ENCODE data around the gene SLC13A3. TPM values are rescaled to one million over a fixed set of nuclear protein-coding genes. Genes with fewer than 3 reads are reported as not detected.
A peak's percentile ranks its signal among the peaks of the same experiment; 100 is the strongest.

Gene SLC13A3
- 6.0 and 9.1 TPM in 2 replicates for total RNA-seq (2021)
- Bru-seq, nascent RNA, result percentile 54 among the genes with signal in this experiment
- BruChase-seq, experiment 1, labeled RNA remaining after a 2-hour chase, result percentile 65 among the genes with signal in this experiment
- BruChase-seq, experiment 2, labeled RNA remaining after a 6-hour chase, result percentile 54 among the genes with signal in this experiment
- long read RNA-seq, partial matches to known transcripts, result 1 of 5 reads
- long read RNA-seq, other reads (novel, unspliced or antisense), result 4 of 5 reads

DNA sequence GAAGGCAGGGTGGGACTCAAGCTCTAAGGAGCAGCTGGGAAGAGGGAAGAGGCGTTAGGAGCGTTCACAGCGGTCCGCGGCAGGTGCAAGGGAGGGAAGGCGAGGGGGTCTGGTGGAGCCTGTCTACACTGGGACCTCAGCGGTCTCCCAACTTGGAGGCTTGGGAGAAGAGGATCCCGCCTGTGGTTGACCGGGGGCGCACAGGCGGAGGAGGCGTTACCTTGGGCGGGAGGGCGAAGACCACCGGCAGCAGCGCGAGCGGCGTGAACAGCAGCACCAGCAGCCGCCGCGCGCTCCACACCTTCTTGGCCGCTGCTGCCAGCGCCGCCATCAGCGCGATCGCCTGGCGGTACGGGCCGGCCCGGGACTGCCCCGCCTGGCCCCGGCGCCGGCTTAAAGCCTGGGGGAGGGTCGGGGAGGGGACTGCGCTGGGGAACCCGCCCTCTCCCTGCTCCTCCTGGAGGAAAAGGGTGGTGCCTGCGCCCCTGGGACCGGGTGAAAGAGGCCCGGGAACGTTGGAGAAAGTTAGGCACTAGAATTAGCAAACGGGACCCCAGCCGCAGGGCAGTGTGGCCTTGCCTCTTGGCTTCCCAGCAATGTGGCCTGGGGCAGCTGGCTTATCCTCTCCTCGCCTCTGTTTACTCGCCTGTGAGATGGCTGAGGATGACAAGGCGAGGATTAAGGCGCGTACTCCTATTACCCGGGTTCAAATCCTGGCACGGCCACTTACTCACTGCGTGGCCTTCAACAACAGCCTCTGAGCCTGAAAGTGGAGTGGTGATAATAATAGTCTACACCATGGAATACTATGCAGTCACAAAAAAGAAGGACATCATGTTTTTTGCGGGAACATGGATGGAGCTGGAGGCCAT, at the start of gene SLC13A3:
TSS of gene SLC13A3 (minus strand) at position 369 of the 872 bp plus-strand sequence. CDS start at position 331, 38 bp downstream.
- TF ChIP-seq CTCF (conservative IDR thresholded peaks at IDR 0.05) (no peak), EZH2 (IDR thresholded peaks at IDR 0.05; ENCODE audit: low read depth) (no peak)
- Histone ChIP-seq H3K4me3 (no peak within 1 kb of the TSS), H3K9me3 (ENCODE audit: insufficient read depth, low read depth) (no peaks in the 10 kb centered on the region), H3K9me2 (ENCODE audit: insufficient read depth) (no peaks in the 10 kb centered on the region), H2AFZ (no peak within 1 kb of the TSS), H3K4me2 (no peak within 1 kb of the TSS), H3K36me3 (ENCODE audit: low read depth) (no peaks in the 10 kb centered on the region), H4K20me1 (ENCODE audit: insufficient read depth) (no peaks in the 10 kb centered on the region), H3K27ac (no peak within 1 kb of the TSS), H3F3A (ENCODE audit: insufficient read depth, low read depth) (no peaks in the 10 kb centered on the region), H3K4me1 (replicated peaks; ENCODE audit: insufficient read depth) (no peaks in the 10 kb centered on the region), H3K79me2 (ENCODE audit: low read depth) (no peaks in the 10 kb centered on the region), H3K27me3 (ENCODE audit: insufficient read depth, low read depth) (no peaks in the 10 kb centered on the region)
- ChIA-PET CTCF (no interaction called here), POLR2A (ENCODE audit: unreplicated experiment) (interaction anchor here (0.7 kb wide), 1 partner anchor 14 kb away, joined by 3 read pairs; no protein-coding TSS in a partner anchor)
- no peak for DNase-seq
- intact Hi-C loops (cut with micrococcal nuclease; ENCODE audit: unreplicated experiment), result no loop called here
- no TSS peak for BruUV-seq (replicated peaks)

GRCh38 chr20:46701057-46701456, 49.8 kb upstream of the SLC13A3 start:
- no TSS peak for BruUV-seq (replicated peaks)
- peak in 1 of 2 experiments; percentile 16 for DNase-seq
- Histone ChIP-seq H3K4me3 (no peak overlapping the region), H3K27me3 (ENCODE audit: insufficient read depth, low read depth) (no peaks in the 10 kb centered on the region), H3K9me3 (ENCODE audit: insufficient read depth, low read depth) (peaks cover 2% of the 10 kb centered on the region; the same call in 1 of the 2 replicates), H3K27ac (no peak overlapping the region), H3K4me2 (no peak overlapping the region), H3K36me3 (ENCODE audit: low read depth) (no peaks in the 10 kb centered on the region), H2AFZ (no peak overlapping the region), H3K79me2 (ENCODE audit: low read depth) (no peaks in the 10 kb centered on the region), H3K4me1 (replicated peaks; ENCODE audit: insufficient read depth) (peaks cover 12% of the 10 kb centered on the region), H4K20me1 (ENCODE audit: insufficient read depth) (no peaks in the 10 kb centered on the region), H3F3A (ENCODE audit: insufficient read depth, low read depth) (no peaks in the 10 kb centered on the region), H3K9me2 (ENCODE audit: insufficient read depth) (no peaks in the 10 kb centered on the region)
- ChIA-PET CTCF (no interaction called here), POLR2A (ENCODE audit: unreplicated experiment) (no interaction called here)
- intact Hi-C loops (cut with micrococcal nuclease; ENCODE audit: unreplicated experiment), result no loop called here
- TF ChIP-seq EZH2 (IDR thresholded peaks at IDR 0.05; ENCODE audit: low read depth), result no peak
- TF ChIP-seq CTCF (conservative IDR thresholded peaks at IDR 0.05), result no peak

GRCh38 chr20:46700481-46700880, 49.2 kb upstream of the SLC13A3 start:
- intact Hi-C loops (cut with micrococcal nuclease; ENCODE audit: unreplicated experiment), result no loop called here
- Histone ChIP-seq H3K4me1 (replicated peaks; ENCODE audit: insufficient read depth) (peaks cover 12% of the 10 kb centered on the region), H2AFZ (no peak overlapping the region), H3K36me3 (ENCODE audit: low read depth) (no peaks in the 10 kb centered on the region), H3K9me2 (ENCODE audit: insufficient read depth) (no peaks in the 10 kb centered on the region), H3K79me2 (ENCODE audit: low read depth) (no peaks in the 10 kb centered on the region), H3K4me3 (no peak overlapping the region), H3K27me3 (ENCODE audit: insufficient read depth, low read depth) (no peaks in the 10 kb centered on the region), H3K9me3 (ENCODE audit: insufficient read depth, low read depth) (no peaks in the 10 kb centered on the region), H3F3A (ENCODE audit: insufficient read depth, low read depth) (no peaks in the 10 kb centered on the region), H3K4me2 (no peak overlapping the region), H4K20me1 (ENCODE audit: insufficient read depth) (no peaks in the 10 kb centered on the region), H3K27ac (no peak overlapping the region)
- no TSS peak for BruUV-seq (replicated peaks)
- ChIA-PET CTCF (no interaction called here), POLR2A (ENCODE audit: unreplicated experiment) (no interaction called here)
- no peak for DNase-seq
- TF ChIP-seq CTCF (conservative IDR thresholded peaks at IDR 0.05), result no peak

Data from PC-9 (cell line).